IMR-90 (cell line): ENCODE data around the gene EGFL8.

ENCODE experiments used
- CEBPB ChIP-seq: IDR thresholded peaks from 2 replicates; pipeline ENCODE4 v1.6.1; 2012; ENCODE audit warnings: low read depth, low read length, improper control_type of control experiment
- CHD1 ChIP-seq: IDR thresholded peaks from 2 replicates; pipeline ENCODE4 v1.6.1; 2012; ENCODE audit warnings: low read depth, low read length, improper control_type of control experiment
- CTCF ChIP-seq: conservative IDR thresholded peaks from 2 replicates; pipeline ENCODE4 v1.5.1; 2012; ENCODE audit warnings: mild to moderate bottlenecking, low read depth, low read length, improper control_type of control experiment
- FOS ChIP-seq: fragments of 150-350 bp; IDR thresholded peaks from 2 replicates; pipeline ENCODE4 v1.6.1; 2016; ENCODE audit warnings: low read depth, low read length
- MAFK ChIP-seq: IDR thresholded peaks from 2 replicates; pipeline ENCODE4 v1.6.1; 2012; ENCODE audit warnings: low read depth, low read length, improper control_type of control experiment
- MXI1 ChIP-seq: IDR thresholded peaks from 2 replicates; pipeline ENCODE4 v1.6.1; 2012; ENCODE audit warnings: low read depth, mild to moderate bottlenecking, low read length, moderate library complexity, borderline replicate concordance
- POLR2A ChIP-seq: IDR thresholded peaks from 2 replicates; pipeline ENCODE4 v1.6.1; 2012; ENCODE audit warnings: mild to moderate bottlenecking, low read depth, low read length
- RFX5 ChIP-seq: IDR thresholded peaks from 2 replicates; pipeline ENCODE4 v1.8.0; 2012; ENCODE audit warnings: low read depth, mild to moderate bottlenecking, low read length, moderate library complexity
- SMC3 ChIP-seq: fragments of 150-350 bp; IDR thresholded peaks from 2 replicates; pipeline ENCODE4 v1.6.1; 2016; ENCODE audit warnings: low read depth, mild to moderate bottlenecking, antibody characterized with exemption, low read length, moderate library complexity

- TF ChIP-seq CTCF (no peak), RFX5 (no peak), POLR2A (no peak), SMC3 (no peak), MXI1 (no peak), FOS (no peak), CEBPB (no peak), MAFK (no peak), CHD1 (no peak)
Observed at GRCh38 chr6:32203426-32204267, 39.3 kb downstream of the EGFL8 start.
